Measurements from ENCODE around the gene DSCAM. TPM values are rescaled to one million over a fixed set of nuclear protein-coding genes. Genes with fewer than 3 reads are reported as not detected.
"Not testable (repeated sequence)": the region's sequence is repeated elsewhere in the genome, so short reads cannot be mapped to it uniquely, and the experiment has no call there.

Gene DSCAM
- total RNA-seq, 1 donor = not detected

- TF ChIP-seq CTCF (IDR thresholded peaks at IDR 0.05; ENCODE audit: insufficient read depth, low read depth, low read length) = no peak
- no peak overlapping the region for H3K4me3 ChIP-seq (ENCODE audit: low read depth, low read length)
- DNase-seq (ENCODE audit: low read depth) = no peak
These were observed 401.5 kb downstream of the DSCAM start for GRCh38 chr21:40445349-40445921.

DNA sequence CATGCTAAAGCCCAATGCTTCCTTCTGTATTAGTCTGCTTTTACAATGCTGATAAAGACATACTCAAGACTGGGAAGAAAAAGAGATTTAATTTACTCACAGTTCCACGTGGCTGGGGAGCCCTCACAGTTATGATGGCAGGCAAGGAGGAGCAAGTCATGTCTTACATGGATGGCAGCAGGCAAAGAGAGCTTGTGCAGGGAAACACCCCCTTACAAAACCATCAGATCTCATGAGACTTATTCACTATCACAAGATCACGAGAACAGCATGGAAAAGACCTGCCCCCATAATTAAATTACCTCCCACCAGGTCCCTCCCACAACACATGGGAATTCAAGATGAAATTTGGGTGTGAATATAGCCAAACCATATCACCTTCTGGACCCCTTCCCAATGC, 407.4 kb downstream of the DSCAM start:
- not testable (repeated sequence) for DNase-seq (ENCODE audit: low read depth); H3K4me3 ChIP-seq (ENCODE audit: low read depth, low read length)

GRCh38 chr21:40438616-40439015, 408.3 kb downstream of the DSCAM start:
- no peak for DNase-seq (ENCODE audit: low read depth)
- no peak overlapping the region for H3K4me3 ChIP-seq (ENCODE audit: low read depth, low read length)
- no peak for TF ChIP-seq CTCF (IDR thresholded peaks at IDR 0.05; ENCODE audit: insufficient read depth, low read depth, low read length)

- no peak for TF ChIP-seq CTCF (IDR thresholded peaks at IDR 0.05; ENCODE audit: insufficient read depth, low read depth, low read length)
- no peak overlapping the region for H3K4me3 ChIP-seq (ENCODE audit: low read depth, low read length)
- no peak for DNase-seq (ENCODE audit: low read depth)
These were observed 410.7 kb downstream of the DSCAM start for GRCh38 chr21:40436261-40436660.

DNA sequence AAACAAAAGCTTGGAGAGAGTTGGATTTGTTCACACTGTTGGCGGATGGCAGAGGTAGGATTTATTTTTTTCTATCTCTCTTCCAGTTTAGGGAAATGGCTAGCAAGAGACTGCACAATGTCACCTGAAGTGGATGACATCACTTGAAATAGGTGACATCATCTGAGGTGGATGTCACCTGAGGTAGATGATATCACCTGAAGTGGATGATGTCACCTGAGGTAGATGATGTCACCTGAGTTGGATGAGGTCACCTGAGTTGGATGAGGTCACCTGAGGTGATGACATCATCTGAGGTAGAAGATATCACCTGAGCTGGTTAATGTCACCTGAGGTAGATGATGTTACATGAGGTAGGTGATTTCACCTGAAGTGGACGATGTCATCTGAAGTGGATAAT, 413.4 kb downstream of the DSCAM start:
- no peak for DNase-seq (ENCODE audit: low read depth)
- no peak for TF ChIP-seq CTCF (IDR thresholded peaks at IDR 0.05; ENCODE audit: insufficient read depth, low read depth, low read length)
- no peak overlapping the region for H3K4me3 ChIP-seq (ENCODE audit: low read depth, low read length)

DNA sequence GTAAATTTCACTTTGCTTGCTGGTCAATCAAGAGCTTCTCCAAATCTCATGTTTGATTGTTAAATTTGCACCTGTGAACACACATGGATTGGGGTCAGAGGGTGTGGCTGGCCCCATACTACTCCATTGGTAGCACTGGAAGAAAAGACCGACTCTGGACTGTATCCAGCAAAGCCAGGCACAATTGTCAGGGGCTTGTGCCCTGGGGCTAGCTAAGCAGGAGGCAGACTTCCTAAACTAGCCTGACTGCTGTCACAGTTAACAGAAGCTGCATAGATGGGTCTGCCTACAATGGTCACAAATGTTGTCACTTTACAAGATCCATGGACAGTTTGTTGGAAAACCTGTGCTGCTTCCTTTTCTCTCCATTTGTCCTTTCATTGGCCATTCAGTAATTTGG, 421.0 kb downstream of the DSCAM start:
- H3K4me3 ChIP-seq (ENCODE audit: low read depth, low read length) = no peak overlapping the region
- DNase-seq (ENCODE audit: low read depth) = no peak
- TF ChIP-seq CTCF (IDR thresholded peaks at IDR 0.05; ENCODE audit: insufficient read depth, low read depth, low read length) = no peak

DNA sequence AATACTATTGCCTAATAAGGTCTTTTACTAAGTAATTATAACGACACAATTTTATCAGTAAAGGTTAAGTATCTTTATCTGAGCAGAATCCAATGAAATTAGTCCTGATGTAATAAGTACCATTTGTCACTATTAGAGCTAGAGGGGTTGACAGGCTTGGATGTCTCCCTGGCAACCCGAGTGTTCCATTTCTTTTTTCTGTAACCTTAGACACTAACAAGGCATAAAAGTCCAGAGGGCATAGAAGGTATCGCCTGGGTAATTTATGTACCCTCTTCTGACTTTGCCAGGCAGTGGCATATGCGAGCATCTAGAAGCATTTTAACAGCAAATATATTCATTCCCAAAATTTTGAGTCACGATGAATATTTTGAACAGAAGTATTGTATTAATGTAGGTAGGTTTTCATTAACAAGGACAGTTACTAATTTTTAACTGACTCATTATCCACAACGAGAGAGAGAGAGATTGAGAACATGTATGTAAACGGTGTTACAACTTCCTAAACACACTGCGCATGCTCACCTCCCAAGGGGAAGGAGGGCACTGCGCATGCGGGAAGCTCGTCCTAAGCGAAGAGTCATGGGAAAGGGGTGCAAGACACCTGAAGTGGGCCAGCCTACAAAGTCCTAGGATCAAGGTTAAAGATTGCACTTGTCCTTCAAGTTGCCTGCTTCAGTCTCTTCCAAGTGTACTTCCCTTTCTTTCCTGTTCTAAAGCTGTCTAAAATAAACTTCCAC, 423.9 kb downstream of the DSCAM start:
- TF ChIP-seq CTCF (IDR thresholded peaks at IDR 0.05; ENCODE audit: insufficient read depth, low read depth, low read length) = no peak
- DNase-seq (ENCODE audit: low read depth) = no peak
- no peak overlapping the region for H3K4me3 ChIP-seq (ENCODE audit: low read depth, low read length)
